Psoas muscle (tissue), 8 donors: Measurements from ENCODE around the gene RNF187. TPM values are rescaled to one million over a fixed set of nuclear protein-coding genes. Genes with fewer than 3 reads are reported as not detected.

Source experiments
- ATAC-seq, 4 donors: fragments of 200-7000 bp; cut with Tn5 transposase; one replicate each; pipeline ENCODE4 v1.9.1; 2020; ENCODE audit warnings: moderate library complexity in 3 of 4, mild to moderate bottlenecking in 2 of 4
- DNase-seq, 2 donors: peaks; one replicate each; pipeline ENCODE4 v3.0.0-alpha.2; 2020
- H3K27ac ChIP-seq: fragments of 200-600 bp; one replicate; pipeline ENCODE4 v1.8.0; 2022
- H3K27me3 ChIP-seq, 3 donors: fragments of 200-600 bp in 1 of 3; one replicate each; pipeline versions ENCODE4 v1.6.1 to v1.8.0; 2013 to 2022; ENCODE audit warnings: low read length in 2 of 3, mild to moderate bottlenecking in 2 of 3, moderate library complexity in 1 of 3; ENCODE audit not compliant: insufficient read depth in 3 of 3
- H3K36me3 ChIP-seq, 2 donors: fragments of 200-600 bp in 1 of 2; one replicate each; pipeline versions ENCODE4 v1.6.1 to v1.8.0; 2013 to 2022; ENCODE audit warnings: low read depth in 1 of 2, mild to moderate bottlenecking in 1 of 2, moderate library complexity in 1 of 2; ENCODE audit not compliant: insufficient read depth in 1 of 2
- H3K4me1 ChIP-seq: fragments of 200-600 bp; one replicate; pipeline ENCODE4 v1.8.0; 2022
- H3K4me3 ChIP-seq: fragments of 200-600 bp; one replicate; pipeline ENCODE4 v1.8.0; 2022; ENCODE audit warnings: mild to moderate bottlenecking
- H3K9me3 ChIP-seq: fragments of 200-600 bp; one replicate; pipeline ENCODE4 v1.8.0; 2022
- WGBS, 3 donors: extraction: QIAGEN DNeasy Blood & Tissue Kit; methylation state at CpG; one replicate each; pipeline versions ENCODE4 v1.1.6 to v1.1.7; 2013; 5-methylcytosine and 5-hydroxymethylcytosine counted together
- intact Hi-C, 2 donors: fragments of 100-400 bp; cut with DNase I; formaldehyde crosslinking; loops; one replicate each; pipeline versions ENCODE4 v1.11.0 to v1.14.2; 2022
- polyA plus RNA-seq, 3 donors: library from polyadenylated mRNA; stranded (reverse); fragments of 200-250 nt; gene quantifications; one replicate each; pipeline ENCODE4 v1.2.3, GENCODE V29; 2013
- total RNA-seq, 4 donors: library from RNA; stranded (reverse); fragmentation: NEBNext Ultra II Directional in 2 of 4; extraction: Animal tissue kit (Norgen Biotek cat#: 25700) in 2 of 4; gene quantifications; one replicate each; pipeline versions ENCODE4 v1.2.1 to v1.2.4, GENCODE V29; 2021 to 2023
- TF ChIP-seq, protein P1 (sequence below): fragments of 200-600 bp; IDR thresholded peaks from one replicate; pipeline ENCODE4 v1.8.0; 2022; ENCODE audit warnings: antibody characterized with exemption
- donor health status: healthy with polysubstance abuse.
- donor health status: DM: no; HTN: no; CAD: no; lungs with moderate emphysema.
- donor health status: Bipolar disorder and iron deficiency.
- donor health status: healthy.
- donor health status: DM: yes; HTN: yes; CAD: no.
- donor health status: DM: no; HTN: no; CAD: no.
- donor health status: DM: no; HTN: no; CAD: no.
- donor health status: DM: yes; HTN: yes; CAD: no.

Gene RNF187
- total and polyA plus RNA-seq, 7 donors = 34.8 to 167 (median 85.2) TPM

DNA sequence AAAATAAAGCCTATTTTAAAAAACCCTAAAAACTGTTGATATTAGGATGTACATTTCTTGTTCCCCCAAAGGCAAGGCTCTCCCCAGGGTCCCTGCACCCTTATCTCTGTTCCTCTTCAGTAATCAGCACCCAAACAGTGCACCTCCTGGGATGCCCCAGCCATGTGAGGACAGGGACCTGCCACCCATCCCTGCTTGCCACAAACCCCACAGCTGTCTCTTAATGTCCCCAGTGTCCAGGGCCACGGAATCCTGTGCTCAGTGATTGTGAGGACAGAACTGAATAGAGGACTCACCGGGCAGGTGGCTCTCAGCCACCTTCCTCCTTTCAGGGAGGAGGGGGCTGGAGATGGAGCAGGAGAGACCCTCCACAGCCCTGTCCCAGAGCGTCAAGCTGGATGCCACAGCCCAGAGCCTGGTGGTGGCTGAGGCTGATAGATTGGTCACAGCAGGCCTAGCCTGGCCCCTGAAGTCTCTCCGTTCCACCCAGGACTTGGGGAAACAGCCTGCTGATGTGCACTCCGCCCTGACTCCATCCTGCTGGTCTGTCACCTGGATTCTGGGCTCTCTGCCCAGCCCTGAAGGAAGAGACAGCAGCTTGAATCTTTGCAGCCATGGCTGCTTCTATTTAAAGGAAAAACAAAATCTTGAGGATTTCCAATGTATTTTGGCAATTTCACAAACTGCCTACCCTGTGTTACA is 23.1 kb downstream of the RNF187 start:
- WGBS, 3 donors = 62 to 74% (median 69%) methylated on average over 5 of the region's 5 CpGs
- no peaks in the 10 kb centered on the region for H3K27me3 ChIP-seq

DNA sequence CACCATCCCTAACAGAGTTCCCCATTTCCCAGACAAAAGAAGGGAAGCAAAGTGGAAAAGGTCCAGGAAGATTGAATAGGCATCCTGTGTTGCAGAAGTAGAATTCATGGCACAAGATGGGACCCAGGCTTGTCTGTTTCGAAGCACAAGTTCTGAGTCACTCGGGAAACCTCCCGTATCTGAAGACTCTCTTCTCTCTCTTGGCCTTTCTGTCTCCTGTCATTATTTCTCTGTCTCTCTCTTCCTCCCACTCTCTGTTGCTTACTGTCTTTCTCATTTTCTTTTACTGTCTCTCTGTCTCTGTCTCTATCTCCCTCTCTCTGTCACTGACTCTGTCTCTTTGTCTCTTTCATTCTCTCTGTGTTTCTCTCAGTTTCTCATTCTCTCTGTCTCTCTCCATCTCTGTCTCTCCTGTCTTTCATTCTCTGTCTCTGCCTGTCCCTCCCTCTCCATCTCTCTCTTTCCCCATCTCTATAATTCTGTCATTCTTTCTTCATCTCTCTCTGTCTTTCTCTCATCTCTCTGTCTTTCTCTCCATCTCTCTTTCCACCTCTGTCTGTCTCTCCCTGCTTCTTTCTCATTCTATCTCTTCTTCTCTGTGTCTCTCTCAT is 23.7 kb downstream of the RNF187 start:
- 80 to 91% (median 80%) methylated on average over 3 of the region's 3 CpGs for WGBS, 3 donors
- intact Hi-C loops = no loop called here
- H3K27me3 ChIP-seq = no peaks in the 10 kb centered on the region
- ATAC-seq (no peak), DNase-seq (no peak)
- H3K4me3 ChIP-seq = no peak overlapping the region
- H3K4me1 ChIP-seq = peaks cover 6% of the 10 kb centered on the region
- no peaks in the 10 kb centered on the region for H3K36me3 ChIP-seq
- H3K9me3 ChIP-seq = no peaks in the 10 kb centered on the region
- H3K27ac ChIP-seq = no peak overlapping the region
- TF ChIP-seq, protein P1, sequence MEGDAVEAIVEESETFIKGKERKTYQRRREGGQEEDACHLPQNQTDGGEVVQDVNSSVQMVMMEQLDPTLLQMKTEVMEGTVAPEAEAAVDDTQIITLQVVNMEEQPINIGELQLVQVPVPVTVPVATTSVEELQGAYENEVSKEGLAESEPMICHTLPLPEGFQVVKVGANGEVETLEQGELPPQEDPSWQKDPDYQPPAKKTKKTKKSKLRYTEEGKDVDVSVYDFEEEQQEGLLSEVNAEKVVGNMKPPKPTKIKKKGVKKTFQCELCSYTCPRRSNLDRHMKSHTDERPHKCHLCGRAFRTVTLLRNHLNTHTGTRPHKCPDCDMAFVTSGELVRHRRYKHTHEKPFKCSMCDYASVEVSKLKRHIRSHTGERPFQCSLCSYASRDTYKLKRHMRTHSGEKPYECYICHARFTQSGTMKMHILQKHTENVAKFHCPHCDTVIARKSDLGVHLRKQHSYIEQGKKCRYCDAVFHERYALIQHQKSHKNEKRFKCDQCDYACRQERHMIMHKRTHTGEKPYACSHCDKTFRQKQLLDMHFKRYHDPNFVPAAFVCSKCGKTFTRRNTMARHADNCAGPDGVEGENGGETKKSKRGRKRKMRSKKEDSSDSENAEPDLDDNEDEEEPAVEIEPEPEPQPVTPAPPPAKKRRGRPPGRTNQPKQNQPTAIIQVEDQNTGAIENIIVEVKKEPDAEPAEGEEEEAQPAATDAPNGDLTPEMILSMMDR = no peak

More for the DNA sequence above, 23.1 kb downstream of the RNF187 start:
- no peaks in the 10 kb centered on the region for H3K36me3 ChIP-seq
- no peaks in the 10 kb centered on the region for H3K9me3 ChIP-seq
- no peak for ATAC-seq
- H3K4me1 ChIP-seq = peaks cover 6% of the 10 kb centered on the region
- H3K27ac ChIP-seq = no peak overlapping the region
- TF ChIP-seq, protein P1 = no peak
- intact Hi-C loops = no loop called here
- no peak overlapping the region for H3K4me3 ChIP-seq
- DNase-seq = no peak

DNA sequence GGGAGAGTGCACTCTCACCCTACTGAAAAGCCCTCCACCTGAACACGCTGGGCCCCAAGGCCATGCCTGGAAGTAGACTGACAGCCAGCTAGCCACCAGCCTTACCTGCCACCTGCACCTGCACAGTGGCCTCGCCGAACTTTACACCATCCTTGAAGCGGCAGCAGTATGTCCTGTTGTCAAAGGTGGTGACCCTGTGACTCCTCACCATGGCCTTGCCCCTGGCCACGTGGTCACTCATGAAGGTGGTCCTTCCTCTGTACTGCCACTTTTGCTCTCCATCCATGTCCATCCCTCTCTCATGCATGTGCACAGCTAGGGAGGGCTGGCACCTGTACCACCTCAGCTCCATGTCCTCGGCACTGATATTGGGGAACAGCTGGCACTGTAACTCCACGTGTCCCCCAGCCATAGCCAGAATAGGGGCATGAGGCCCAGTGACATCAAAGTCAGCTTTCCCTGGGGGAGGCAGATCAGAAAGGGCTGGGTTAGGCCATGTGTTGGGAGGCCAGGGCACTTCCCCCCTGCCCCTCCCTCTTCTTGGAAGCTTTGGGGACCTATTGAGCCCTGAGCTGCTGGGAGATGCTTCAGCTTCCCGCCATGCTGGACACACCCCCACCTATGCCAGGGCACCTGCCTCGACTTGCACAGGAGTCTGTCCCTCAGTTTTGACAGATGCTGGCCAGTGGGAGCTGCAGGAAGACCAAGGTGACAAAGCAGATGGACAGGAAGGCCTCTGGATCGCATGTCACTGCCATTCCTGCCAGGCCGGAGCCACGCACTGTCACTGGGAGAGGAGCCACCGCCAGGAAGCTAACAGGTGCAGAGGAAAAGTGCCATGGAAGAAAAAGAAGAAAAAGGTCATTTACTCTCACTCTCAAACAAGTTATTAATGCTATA is 24.6 kb downstream of the RNF187 start:
- Histone ChIP-seq H3K4me3 (no peak overlapping the region), H3K36me3 (no peaks in the 10 kb centered on the region), H3K27me3 (no peaks in the 10 kb centered on the region), H3K9me3 (no peaks in the 10 kb centered on the region), H3K27ac (no peak overlapping the region), H3K4me1 (peaks cover 6% of the 10 kb centered on the region)
- TF ChIP-seq, protein P1 = no peak
- DNase-seq (no peak), ATAC-seq (peak; percentile 48 to 90 (median 64))
- 50 to 53% (median 50%) methylated on average over 13 of the region's 13 CpGs for WGBS, 3 donors
- intact Hi-C loops = no loop called here

DNA sequence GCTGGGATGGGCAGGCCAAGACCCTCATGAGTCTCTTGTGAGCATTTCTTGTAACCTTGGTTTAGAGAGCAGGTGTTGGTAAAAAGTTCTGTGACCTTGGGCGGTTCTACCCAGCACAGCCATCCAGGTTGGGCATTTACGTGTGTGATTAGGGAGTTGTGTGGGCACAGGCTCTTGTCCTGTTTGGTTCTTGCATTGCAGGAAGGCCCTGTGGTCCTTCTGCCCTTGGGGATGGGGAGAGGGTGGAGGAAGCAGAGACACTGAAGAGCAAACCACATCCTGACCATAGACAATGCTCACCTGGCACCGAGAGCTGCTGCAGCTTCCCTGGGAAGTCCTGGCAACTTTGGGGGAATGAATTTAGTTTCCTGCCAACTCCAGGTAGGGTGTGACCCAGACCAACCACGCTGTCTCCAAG is 25.6 kb downstream of the RNF187 start:
- TF ChIP-seq, protein P1 = no peak
- Histone ChIP-seq H3K4me3 (no peak overlapping the region), H3K27ac (peak overlapping the region; percentile 0), H3K9me3 (no peaks in the 10 kb centered on the region), H3K36me3 (no peaks in the 10 kb centered on the region), H3K27me3 (no peaks in the 10 kb centered on the region), H3K4me1 (peaks cover 6% of the 10 kb centered on the region)
- WGBS, 3 donors = 62 to 64% (median 63%) methylated on average over 4 of the region's 4 CpGs
- ATAC-seq (peak in 3 of 4 donors; percentile 11 to 26 (median 19)), DNase-seq (no peak)
- intact Hi-C loops = no loop called here
